Central memory CD4-positive, alpha-beta T cell (primary cell): ENCODE data around the gene P2RY8.
A peak's percentile ranks its signal among the peaks of the same experiment; 100 is the strongest.
"Not testable (repeated sequence)": the region's sequence is repeated elsewhere in the genome, so short reads cannot be mapped to it uniquely, and the experiment has no call there.

Experiments
- DNase-seq: peaks from one replicate; pipeline ENCODE4 v3.0.0; 2022
- total RNA-seq, 3 experiments: gene quantifications; one replicate each; lab custom pipeline; 2026; lab: John Stamatoyannopoulos, UW

P2RY8 gene
- total RNA-seq = 34.5 to 494 (median 175) reads per million in 3 experiments

DNA sequence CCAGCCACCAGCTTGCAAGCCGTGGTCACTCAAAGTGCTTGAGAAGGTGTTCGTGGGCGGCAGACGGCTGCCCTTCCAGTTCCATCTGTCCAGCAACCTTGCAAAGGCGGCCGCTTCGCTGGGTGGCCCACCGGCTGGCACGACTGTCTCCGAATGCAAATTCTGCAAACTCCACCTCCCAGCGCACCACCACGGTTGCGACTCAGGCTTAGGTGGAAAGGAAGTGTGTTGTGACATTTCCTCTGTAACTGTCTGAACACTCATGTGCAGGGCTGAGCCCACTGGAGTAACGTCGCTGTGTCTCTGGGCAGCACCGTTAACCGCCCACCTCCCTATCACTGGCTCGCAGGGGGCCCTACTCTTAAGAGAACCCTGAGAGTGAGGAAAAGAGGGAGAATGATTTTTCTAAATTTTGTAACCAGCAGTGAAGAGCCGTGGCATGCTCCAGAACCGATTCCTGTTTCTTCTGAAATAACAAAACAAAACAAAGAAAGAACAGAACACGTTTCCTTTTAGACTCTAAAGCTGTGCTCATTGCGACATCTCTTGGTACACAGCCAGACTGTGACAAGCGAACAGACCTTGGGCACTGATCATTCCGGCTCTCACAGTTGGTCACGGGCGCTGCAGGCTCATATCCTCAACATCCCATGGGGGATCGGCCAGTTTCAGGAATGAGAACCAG, at the start of gene P2RY8:
Gene P2RY8, minus strand, starts transcription at position 155 of the 685 bp plus-strand sequence. CDS start 70,627 bp downstream, outside the sequence.
- peak; percentile 78 for DNase-seq

DNA sequence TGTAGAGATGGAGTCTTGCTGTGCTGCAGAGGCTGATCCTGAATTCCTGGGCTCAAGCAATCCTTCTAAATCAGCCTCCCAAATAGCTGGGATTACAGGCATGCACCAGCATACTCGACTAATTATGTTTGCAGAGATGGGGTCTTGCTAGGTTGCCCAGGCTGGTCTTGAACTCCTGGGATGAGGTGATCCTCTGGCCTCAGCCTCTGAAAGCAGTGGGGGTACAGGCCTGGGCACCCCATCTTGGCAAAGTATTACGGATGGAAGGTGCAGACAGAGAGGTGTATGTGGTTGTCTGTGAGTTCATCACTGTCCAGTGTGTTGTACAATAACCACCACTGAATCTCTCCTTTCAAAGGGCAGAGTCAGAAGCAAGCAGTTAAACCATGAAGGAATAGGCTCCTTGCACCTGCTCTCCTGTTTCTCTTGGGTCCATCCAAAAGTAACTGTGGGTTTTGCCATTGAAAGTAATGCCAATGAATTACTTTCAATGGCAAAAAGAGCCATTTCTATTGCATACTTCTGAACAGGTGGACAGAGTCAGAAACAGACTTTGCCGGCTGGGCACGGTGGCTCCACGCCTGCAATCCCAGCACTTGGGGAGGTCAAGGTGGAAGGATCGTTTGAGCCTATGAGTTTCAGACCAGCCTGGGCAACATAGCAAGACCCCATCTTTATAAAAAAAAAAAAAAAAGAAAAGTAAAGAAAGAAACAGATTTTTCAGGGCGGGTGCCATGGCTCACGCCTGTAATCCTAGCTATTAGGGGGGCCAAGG, 47.4 kb upstream of the P2RY8 start:
- DNase-seq = no peak

DNA sequence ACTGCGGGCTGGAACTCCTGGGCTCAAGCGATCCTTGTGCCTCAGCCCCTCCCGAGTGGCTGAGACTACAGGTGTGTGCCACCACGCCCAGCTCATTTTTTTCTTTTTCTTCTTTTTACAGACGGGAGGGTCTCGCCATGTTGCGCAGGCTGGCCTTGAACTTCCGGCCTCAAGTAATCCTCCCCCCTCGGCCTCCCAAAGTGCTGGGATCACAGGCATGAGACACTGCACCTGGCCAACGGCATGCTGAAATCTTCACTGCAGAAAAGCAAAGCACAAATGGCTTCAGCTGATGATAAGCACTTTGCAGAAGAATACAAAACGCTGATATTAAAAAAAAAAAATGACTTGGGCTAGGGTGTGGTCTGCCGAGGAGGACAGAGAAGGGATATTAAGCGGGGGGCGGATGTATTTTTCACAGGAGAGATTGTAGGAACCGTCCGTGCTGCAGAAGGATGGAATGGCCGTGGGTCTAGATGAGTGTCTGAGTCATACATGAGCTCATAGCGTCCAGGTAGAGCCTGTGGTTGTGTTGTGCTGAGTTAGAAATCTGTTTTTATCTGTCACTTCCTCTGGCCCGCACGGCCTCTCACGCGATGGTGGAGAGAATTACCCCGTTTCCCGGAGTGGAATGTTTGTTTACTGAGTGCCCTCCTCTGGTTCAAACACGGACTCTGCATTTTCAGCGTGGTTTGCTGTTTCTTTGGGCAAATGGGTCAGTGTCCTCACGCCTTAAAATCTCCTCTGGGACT, 45.9 kb upstream of the P2RY8 start:
- DNase-seq = peak; percentile 36

DNA sequence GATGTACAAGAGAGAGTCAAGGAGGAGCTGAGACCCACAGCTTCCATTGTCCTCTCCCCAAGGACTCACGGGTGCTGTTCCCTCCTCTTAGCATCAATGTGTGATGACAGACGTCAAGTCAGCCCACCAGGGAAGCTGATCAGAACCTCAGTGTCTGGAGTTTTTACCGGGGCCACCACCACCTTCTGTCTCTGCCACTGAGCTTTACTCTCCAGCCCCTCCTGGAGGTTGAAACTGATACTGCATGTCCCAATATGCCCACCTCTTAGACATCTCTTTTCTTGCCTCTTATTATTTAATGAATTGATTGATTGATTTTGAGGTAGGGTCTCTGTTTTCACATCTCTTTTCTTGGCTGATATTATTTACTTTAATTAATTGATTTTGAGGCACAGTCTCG, 44.1 kb upstream of the P2RY8 start:
- DNase-seq = peak; percentile 65

DNA sequence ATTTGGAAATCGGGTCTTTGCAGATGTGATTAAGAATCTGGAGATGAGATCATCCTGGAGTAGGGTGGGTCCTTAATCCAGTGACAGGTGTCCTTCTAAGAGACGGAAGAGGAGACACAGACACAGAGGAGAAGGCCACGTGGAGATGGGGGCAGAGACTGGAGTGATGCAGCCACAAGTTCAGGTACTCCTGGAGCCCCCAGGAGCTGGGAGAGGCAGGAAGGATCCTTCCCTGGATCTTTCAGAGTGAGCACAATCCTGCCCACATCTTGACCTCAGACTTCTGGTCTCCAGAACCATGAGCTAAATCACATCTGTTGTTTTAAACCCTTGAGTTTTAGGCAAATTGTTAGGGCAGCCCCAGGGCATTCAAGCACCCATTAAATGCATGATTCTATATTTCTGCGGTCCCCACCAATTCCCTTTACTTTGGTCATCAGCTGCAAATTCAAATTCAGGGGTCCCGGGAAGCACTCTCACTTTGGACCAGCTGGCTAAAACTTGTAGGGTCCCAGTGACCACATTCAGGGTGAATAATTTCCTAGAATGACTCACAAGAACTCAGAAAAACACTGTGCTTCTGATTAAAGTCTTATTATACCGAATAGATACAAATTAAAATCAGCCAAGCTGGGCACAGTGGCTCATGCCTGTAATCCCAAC, 41.7 kb upstream of the P2RY8 start:
- no peak for DNase-seq

DNA sequence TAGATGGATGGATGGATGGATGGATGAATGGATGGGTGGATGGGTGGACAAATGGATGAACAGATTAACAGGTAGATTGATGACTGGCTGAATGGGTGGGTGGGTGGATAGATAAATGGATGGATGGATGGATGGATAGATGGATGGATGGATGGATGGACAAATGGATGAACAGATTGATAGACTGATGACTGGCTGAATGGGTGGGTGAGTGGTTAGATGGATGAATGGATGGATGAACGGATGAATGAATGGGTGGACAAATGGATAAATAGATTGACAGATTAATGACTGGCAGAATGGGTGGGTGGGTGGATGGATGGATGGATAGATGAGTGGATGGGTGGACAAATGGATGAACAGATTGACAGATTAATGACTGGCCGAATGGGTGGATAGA, 40.9 kb upstream of the P2RY8 start:
- no peak for DNase-seq

DNA sequence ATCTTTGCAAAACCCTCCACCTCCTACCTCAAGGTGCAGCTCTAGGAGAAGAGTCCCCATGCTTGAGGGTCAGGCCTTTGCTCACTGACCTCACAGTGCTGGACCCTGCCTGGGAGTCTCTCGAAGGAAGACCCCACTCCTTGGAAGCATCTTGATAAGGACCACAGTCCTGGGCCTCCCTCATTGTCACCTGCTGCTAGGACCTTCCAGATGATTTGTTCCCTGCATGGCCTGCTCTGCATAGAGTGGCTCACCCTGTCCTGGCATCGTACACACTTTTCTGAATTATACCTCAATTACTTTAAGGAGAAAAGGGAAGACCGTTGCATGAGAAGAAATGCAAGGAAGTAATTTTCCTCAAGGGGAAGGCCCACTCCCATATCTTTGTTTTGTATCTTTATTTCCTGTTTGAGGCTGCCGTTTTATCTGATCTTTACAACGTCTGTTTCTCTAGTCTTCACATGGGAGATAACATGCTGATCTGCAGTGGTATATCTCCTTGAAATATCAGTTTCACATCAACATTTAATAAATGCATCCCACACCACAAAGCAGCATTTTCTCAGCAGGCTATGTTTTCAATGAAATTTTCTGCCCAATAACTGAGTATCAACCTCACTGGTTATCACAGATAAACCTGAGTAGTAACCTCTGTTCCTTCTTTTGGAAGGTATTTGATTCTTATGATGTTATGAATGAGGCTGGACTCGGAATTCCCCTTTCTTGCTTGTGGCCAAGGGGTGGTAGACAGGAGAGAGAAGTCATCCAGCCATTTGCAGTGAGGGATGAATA, 39.4 kb upstream of the P2RY8 start:
- peak; percentile 54 for DNase-seq

- DNase-seq = not testable (repeated sequence)
These were observed 37.2 kb upstream of the P2RY8 start for GRCh38 chrX:1574181-1574580.

- no peak for DNase-seq
These were observed 28.0 kb upstream of the P2RY8 start for GRCh38 chrX:1564750-1565683.

- not testable (repeated sequence) for DNase-seq
These were observed 27.1 kb upstream of the P2RY8 start for GRCh38 chrX:1564077-1564476.

GRCh38 chrX:1561164-1561563, 24.2 kb upstream of the P2RY8 start:
- DNase-seq = no peak

GRCh38 chrX:1558761-1559468, 21.9 kb upstream of the P2RY8 start:
- no peak for DNase-seq

- DNase-seq = not testable (repeated sequence)
These were observed 20.5 kb upstream of the P2RY8 start for GRCh38 chrX:1557442-1557841.

GRCh38 chrX:1555370-1555769, 18.4 kb upstream of the P2RY8 start:
- no peak for DNase-seq

GRCh38 chrX:1554469-1555210, 17.7 kb upstream of the P2RY8 start:
- DNase-seq = peak; percentile 81

GRCh38 chrX:1551959-1552546, 15.1 kb upstream of the P2RY8 start:
- DNase-seq = no peak

DNA sequence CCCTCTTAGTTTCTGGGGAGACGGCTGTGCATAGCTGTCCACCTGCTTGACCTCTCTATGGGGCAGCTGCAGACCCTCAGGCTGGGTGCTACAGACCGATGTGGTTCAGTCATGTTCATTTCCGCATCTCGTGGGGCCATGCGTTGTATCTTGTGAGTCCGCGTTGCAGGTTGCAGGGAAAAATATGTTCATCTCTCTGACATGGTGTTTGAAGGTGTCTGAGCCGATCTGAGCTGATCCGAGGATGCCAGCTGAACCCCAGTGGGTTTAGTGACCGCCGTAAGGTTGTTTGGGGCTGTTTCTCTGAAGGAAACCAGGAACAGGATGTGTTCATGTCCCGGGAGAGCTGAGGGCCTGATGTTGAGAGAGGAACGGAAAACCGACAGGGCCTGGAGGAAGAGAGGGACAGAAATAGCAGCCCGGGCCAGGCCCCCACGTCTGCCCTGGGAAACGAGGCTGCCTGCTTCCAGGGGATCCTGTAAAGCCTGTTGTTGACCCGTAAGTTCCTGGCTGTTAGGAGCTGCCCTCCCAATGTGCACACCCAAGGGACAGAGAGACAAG, 9.8 kb upstream of the P2RY8 start:
- no peak for DNase-seq

DNA sequence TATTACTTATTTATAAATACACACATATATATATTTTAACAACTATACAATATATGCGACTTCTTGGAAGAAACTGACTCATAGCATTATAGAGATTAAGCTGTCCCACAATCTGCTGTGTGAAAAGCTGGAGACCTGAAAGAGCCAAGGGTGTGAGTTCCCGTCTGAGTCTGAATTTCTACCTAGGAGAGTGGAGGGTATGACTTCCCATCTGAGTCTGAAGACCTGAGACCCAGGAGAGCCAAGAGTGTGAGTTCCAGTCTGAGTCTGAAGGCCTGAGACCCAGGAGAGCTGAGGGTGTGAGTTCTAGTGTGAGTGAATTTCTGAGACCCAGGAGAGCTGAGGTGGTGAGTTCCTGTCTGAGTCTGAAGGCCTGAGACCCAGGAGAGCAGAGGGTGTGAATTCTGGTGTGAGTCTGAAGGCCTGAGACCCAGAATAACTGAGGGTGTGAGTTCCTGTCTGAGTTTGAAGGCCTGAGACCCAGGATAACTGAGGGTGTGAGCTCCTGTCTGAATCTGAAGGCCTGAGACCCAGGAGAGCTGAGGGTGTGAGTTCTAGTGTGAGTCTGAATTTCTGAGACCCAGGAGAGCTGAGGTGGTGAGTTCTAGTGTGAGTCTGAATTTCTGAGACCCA, 8.9 kb upstream of the P2RY8 start:
- no peak for DNase-seq
